Common myeloid progenitor, CD34-positive (primary cell): ENCODE results near the gene NFAT5.
"Not testable (repeated sequence)": the region's sequence is repeated elsewhere in the genome, so short reads cannot be mapped to it uniquely, and the experiment has no call there.

Experiments
- CTCF ChIA-PET: fragments of 350-600 bp; sonication (Branson Sonifier 250); formaldehyde crosslinking; loops from one replicate; lab custom pipeline; 2021; ENCODE audit warnings: antibody characterized with exemption; lab: Charles Lee
- POLR2A ChIA-PET: fragments of 350-600 bp; sonication (Branson Sonifier 250); formaldehyde crosslinking; loops from one replicate; lab custom pipeline; 2021; ENCODE audit warnings: antibody characterized with exemption; lab: Charles Lee
- DNase-seq, 3 donors: peaks; one replicate each; pipeline versions ENCODE4 v3.0.0 to v3.0.0-alpha.2; 2013
- H3K27ac ChIP-seq, 2 experiments: 1 replicate in 1 of 2; 2 replicates in 1 of 2; pipeline ENCODE4 v1.7.0; 2013; ENCODE audit warnings: inconsistent platforms in 2 of 2, low read length in 2 of 2, mild to moderate bottlenecking in 2 of 2, low read depth in 1 of 2, moderate library complexity in 1 of 2; ENCODE audit not compliant: severe bottlenecking in 2 of 2, insufficient read depth in 1 of 2, poor library complexity in 1 of 2
- H3K27me3 ChIP-seq, 5 experiments: replicated peaks in 2 of 5; 1 replicate in 3 of 5; 2 replicates in 2 of 5; pipeline versions ENCODE4 v1.6.1 to v1.7.0; 2013; ENCODE audit warnings: low read length in 4 of 5, mild to moderate bottlenecking in 2 of 5, moderate library complexity in 2 of 5, inconsistent platforms in 1 of 5; ENCODE audit not compliant: insufficient read depth in 5 of 5, control insufficient read depth in 4 of 5
- H3K36me3 ChIP-seq, 4 experiments: 1 replicate in 2 of 4; 2 replicates in 2 of 4; pipeline versions ENCODE4 v1.6.1 to v1.7.0; 2013; ENCODE audit warnings: low read length in 3 of 4, control low read depth in 1 of 4, mild to moderate bottlenecking in 1 of 4; ENCODE audit not compliant: control insufficient read depth in 4 of 4, insufficient read depth in 4 of 4
- H3K4me1 ChIP-seq, 4 experiments: 1 replicate in 3 of 4; 2 replicates in 1 of 4; pipeline versions ENCODE4 v1.6.1 to v1.7.1; 2013; ENCODE audit warnings: low read length in 3 of 4, mild to moderate bottlenecking in 3 of 4, control low read depth in 1 of 4, inconsistent platforms in 1 of 4, moderate library complexity in 1 of 4; ENCODE audit not compliant: control insufficient read depth in 4 of 4, insufficient read depth in 4 of 4; ENCODE audit errors: control extremely low read depth in 1 of 4
- H3K4me3 ChIP-seq, 7 experiments: 1 replicate in 4 of 7; 2 replicates in 3 of 7; pipeline versions ENCODE4 v1.5.1 to v1.7.0; 2013; ENCODE audit warnings: mild to moderate bottlenecking in 7 of 7, low read length in 6 of 7, moderate library complexity in 6 of 7, inconsistent platforms in 2 of 7, low read depth in 2 of 7, control low read depth in 1 of 7; ENCODE audit not compliant: insufficient read depth in 4 of 7, control insufficient read depth in 1 of 7; ENCODE audit errors: extremely low read depth in 1 of 7
- H3K9me3 ChIP-seq, 5 experiments: 1 replicate in 4 of 5; 2 replicates in 1 of 5; pipeline versions ENCODE4 v1.6.1 to v1.7.1; 2013; ENCODE audit warnings: low read length in 4 of 5, mild to moderate bottlenecking in 2 of 5, inconsistent platforms in 1 of 5, low read depth in 1 of 5, moderate library complexity in 1 of 5; ENCODE audit not compliant: control insufficient read depth in 4 of 5, insufficient read depth in 2 of 5; ENCODE audit errors: control extremely low read depth in 1 of 5
- WGBS: methylation state at CpG from one replicate; pipeline ENCODE4 v1.1.5; 2013; ENCODE audit not compliant: insufficient coverage; 5-methylcytosine and 5-hydroxymethylcytosine counted together

NFAT5 gene

GRCh38 chr16:69578771-69579170, 13.0 kb downstream of the NFAT5 start:
- H3K4me3 ChIP-seq, H3K27me3 ChIP-seq, DNase-seq, POLR2A ChIA-PET, H3K27ac ChIP-seq, H3K4me1 ChIP-seq, H3K9me3 ChIP-seq, H3K36me3 ChIP-seq: not testable (repeated sequence)
- CTCF ChIA-PET: interaction anchor here (0.7 to 1.4 kb wide), 2 partner anchors 9 to 16 kb away, joined by 4 read pairs; no protein-coding TSS in a partner anchor
- 97% methylated on average over 4 of the region's 9 CpGs for WGBS

DNA sequence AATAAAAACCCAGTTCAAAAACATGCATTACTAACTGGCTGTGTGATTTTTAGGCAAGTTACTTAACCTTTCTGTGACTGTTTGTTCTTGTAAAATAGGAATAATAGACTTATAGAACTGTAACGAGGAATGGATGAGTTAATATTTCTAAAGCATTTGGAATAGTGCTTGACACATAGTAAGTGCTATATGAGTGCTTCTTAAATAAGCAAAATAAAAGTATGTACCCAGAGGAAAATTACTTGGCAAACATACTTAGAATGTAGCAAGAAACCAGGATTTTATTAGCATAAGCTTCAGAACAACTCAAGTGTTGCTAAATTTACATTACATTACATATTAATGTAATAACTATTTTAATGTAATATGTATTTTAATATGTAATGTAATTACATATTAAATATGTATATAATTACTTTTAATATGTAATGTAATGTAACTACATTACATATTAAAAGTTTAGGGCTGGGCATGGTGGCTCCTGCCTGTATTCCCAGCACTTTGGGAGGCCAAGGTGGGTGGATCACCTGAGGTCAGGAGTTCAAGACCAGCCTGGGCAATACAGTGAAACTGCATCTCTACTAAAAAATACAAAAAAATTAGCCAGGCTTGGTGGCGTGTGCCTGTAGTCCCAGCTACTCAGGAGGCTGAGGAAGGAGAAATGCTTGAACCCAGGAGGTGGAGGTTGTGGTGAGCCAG, 14.2 kb downstream of the NFAT5 start:
- Histone ChIP-seq H3K4me3 (no peak overlapping the region), H3K4me1 (no peaks in the 10 kb centered on the region), H3K27ac (no peak overlapping the region), H3K9me3 (no peaks in the 10 kb centered on the region), H3K27me3 (no peaks in the 10 kb centered on the region), H3K36me3 (peaks cover 3 to 10% (median 8%) of the 10 kb centered on the region in 4 experiments)
- ChIA-PET POLR2A (no interaction called here), CTCF (no interaction called here)
- 100% methylated on average over 2 of the region's 2 CpGs for WGBS
- DNase-seq: no peak

GRCh38 chr16:69581297-69581696, 15.5 kb downstream of the NFAT5 start:
- ChIA-PET CTCF (no interaction called here), POLR2A (no interaction called here)
- no peaks in the 10 kb centered on the region for H3K4me1 ChIP-seq
- H3K27ac ChIP-seq: no peak overlapping the region
- H3K9me3 ChIP-seq: no peaks in the 10 kb centered on the region
- peaks cover 6 to 10% (median 8%) of the 10 kb centered on the region in 4 experiments for H3K36me3 ChIP-seq
- no peaks in the 10 kb centered on the region for H3K27me3 ChIP-seq
- no peak for DNase-seq
- no peak overlapping the region for H3K4me3 ChIP-seq

GRCh38 chr16:69584493-69584892, 18.7 kb downstream of the NFAT5 start:
- POLR2A ChIA-PET: not testable (repeated sequence)
- WGBS: 100% methylated on average over 2 of the region's 5 CpGs

GRCh38 chr16:69589434-69590269, 23.9 kb downstream of the NFAT5 start:
- peak in 2 of 3 donors; percentile 46 to 54 for DNase-seq

More at GRCh38 chr16:69584493-69584892, 18.7 kb downstream of the NFAT5 start:
- H3K27me3 ChIP-seq, H3K36me3 ChIP-seq, H3K4me3 ChIP-seq, DNase-seq, H3K9me3 ChIP-seq, H3K27ac ChIP-seq, CTCF ChIA-PET, H3K4me1 ChIP-seq: not testable (repeated sequence)

DNA sequence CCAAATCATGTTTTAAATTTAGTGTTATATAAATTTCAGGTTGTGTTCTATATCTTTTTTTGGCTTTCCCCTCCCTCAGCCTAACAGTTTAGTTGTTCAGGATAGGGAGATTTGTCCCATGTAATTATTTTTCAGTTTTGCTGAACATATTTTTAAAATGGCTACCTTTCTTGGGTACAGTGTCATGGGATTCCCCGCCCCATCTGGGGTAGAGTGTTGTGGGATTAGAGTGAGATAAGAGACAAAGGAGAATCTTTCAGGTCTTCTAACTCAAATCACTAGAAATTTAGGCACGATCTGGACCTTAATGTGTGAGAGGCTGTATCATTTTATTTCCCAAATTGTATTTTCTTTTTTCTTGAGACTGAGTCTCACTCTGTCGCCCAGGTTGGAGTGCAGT, 24.8 kb downstream of the NFAT5 start:
- 100% methylated on average over 2 of the region's 3 CpGs for WGBS
- H3K9me3 ChIP-seq: no peaks in the 10 kb centered on the region
- peaks cover 0 to 7% (median 2%) of the 10 kb centered on the region in 4 experiments for H3K36me3 ChIP-seq
- no peak overlapping the region for H3K27ac ChIP-seq
- no peak overlapping the region for H3K4me3 ChIP-seq
- peaks cover 0 to 4% (median 0%) of the 10 kb centered on the region in 4 experiments for H3K4me1 ChIP-seq
- POLR2A ChIA-PET: interaction anchor here (2.0 kb wide), 1 partner anchor 11 kb away, joined by 5 read pairs; no protein-coding TSS in a partner anchor
- DNase-seq: no peak
- CTCF ChIA-PET: interaction anchor here (2.0 kb wide), 1 partner anchor 11 kb away, joined by 8 read pairs; no protein-coding TSS in a partner anchor
- H3K27me3 ChIP-seq: no peaks in the 10 kb centered on the region

More at GRCh38 chr16:69589434-69590269, 23.9 kb downstream of the NFAT5 start:
- POLR2A ChIA-PET: interaction anchor here (0.6 to 2.0 kb wide), 3 partner anchors 12 to 750 kb away, joined by 3 to 5 read pairs (median 3); no protein-coding TSS in a partner anchor
- CTCF ChIA-PET: interaction anchor here (2.0 kb wide), 1 partner anchor 12 kb away, joined by 8 read pairs; no protein-coding TSS in a partner anchor
- no CpG with 5 or more reads among the region's 7 CpGs for WGBS
- Histone ChIP-seq H3K4me1 (peaks cover 0 to 4% (median 0%) of the 10 kb centered on the region in 4 experiments), H3K27ac (peak overlapping the region in 1 of 2 experiments; percentile 19), H3K9me3 (no peaks in the 10 kb centered on the region), H3K4me3 (no peak overlapping the region), H3K36me3 (peaks cover 0 to 7% (median 2%) of the 10 kb centered on the region in 4 experiments), H3K27me3 (no peaks in the 10 kb centered on the region)
